Transverse colon (tissue), 3 donors: ENCODE measurements around the gene CD79B.
"Not testable (repeated sequence)": the region's sequence is repeated elsewhere in the genome, so short reads cannot be mapped to it uniquely, and the experiment has no call there.

Experiments
- CTCF ChIP-seq, 5 experiments: fragments of 200-600 bp in 3 of 5; fragments of 450-650 bp in 2 of 5; sonication (generic) in 3 of 5; IDR thresholded peaks; 1 replicate in 2 of 5; 2 replicates in 3 of 5; pipeline ENCODE4 v1.5.1; 2016 to 2017; ENCODE audit warnings: antibody characterized with exemption in 5 of 5, inconsistent platforms in 3 of 5, mild to moderate bottlenecking in 2 of 5, moderate library complexity in 1 of 5
- POLR2A ChIP-seq: fragments of 450-650 bp; IDR thresholded peaks from one replicate; pipeline ENCODE4 v1.6.1; 2016; ENCODE audit warnings: antibody characterized with exemption, mild to moderate bottlenecking, moderate library complexity

DNA sequence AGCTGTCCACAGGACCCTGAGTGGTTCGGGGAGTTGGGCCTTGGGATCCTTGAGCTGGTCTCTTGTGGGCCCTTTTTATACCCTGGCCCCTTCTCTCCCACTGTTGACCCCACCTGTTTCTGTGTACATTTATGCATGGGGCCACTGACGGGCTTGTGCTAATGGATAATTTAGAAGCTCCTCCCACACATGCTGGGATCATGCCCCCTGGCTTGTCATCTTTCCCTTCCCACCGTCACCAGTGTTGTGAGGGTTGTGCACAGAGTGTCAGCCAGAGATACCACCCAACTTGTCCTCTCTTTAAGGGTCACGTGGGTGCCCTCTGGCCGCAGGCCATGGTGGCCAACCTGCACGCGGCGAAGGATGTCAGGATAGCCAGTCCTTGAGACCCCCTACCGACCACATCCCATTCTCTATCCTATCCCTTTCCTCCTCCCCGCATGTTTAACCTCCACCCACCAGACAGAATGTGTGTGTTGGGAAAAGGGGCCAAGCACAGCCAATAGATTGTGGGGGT lies 13.3 kb downstream of the CD79B start, which contains the start of gene GH1:
- not testable (repeated sequence) for TF ChIP-seq CTCF (IDR thresholded peaks at IDR 0.05); POLR2A
